ENCODE data around the gene ZNF507.
"Not testable (repeated sequence)": the region's sequence is repeated elsewhere in the genome, so short reads cannot be mapped to it uniquely, and the experiment has no call there.

ZNF507 gene

GRCh38 chr19:32415669-32416068, 70.3 kb downstream of the ZNF507 start:
- DNase-seq: no peak

DNA sequence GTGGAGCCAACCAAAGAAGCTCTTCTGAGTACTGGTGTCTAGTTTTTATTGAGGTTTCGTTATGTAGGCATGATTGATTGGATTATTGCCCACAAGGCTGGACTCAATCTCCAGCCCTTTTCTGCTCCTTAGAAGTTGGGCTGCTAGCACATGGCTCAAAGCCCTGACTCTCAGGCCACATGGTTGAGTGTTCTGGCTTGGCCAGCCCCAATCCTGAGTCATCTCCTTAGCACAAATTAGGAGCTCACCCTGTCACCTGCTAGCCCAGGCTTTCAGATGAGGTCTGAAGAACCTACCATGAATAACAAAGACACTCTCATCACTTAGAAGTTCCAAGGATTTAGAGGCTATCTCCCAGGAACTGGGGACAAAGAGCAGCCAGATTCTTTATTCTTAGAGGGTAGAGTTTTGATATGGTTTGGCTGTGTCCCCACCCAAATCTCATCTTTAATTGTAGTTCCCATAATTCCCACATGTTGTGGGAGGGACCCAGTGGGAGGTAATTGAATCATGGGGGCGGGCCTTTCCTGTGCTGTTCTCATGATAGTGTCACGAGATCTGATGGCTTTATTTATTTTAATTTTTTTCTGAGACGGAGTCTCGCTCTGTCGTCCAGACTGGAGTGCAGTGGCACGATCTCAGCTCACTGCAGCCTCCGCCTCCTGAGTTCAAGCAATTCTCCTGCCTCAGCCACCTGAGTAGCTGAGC, 71.5 kb downstream of the ZNF507 start:
- DNase-seq: no peak

- no peak for DNase-seq
Measured at GRCh38 chr19:32418155-32418554, 72.7 kb downstream of the ZNF507 start.

GRCh38 chr19:32421589-32422361, 76.4 kb downstream of the ZNF507 start:
- DNase-seq: no peak

GRCh38 chr19:32422435-32422834, 77.0 kb downstream of the ZNF507 start:
- DNase-seq: no peak

DNA sequence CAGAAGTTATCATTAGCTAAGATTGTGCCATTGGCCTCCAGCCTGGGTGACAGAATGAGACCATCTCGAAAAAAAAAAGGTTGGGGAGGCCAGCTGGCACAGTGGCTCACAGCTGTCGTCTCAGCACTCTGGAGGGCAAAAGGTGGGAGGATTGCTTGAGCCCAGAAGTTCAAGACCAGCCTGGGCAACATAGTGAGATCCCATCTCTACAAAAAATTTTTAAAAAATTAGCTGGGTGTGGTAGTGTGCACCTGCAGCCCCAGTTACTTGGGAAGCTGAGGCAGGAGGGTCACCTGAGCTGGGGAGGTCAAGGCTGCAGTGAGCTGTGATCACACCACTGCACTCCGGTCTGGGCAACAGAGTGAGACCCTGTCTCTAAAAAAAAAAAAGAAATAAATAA, 78.5 kb downstream of the ZNF507 start:
- not testable (repeated sequence) for DNase-seq

GRCh38 chr19:32427536-32427935, 82.1 kb downstream of the ZNF507 start:
- DNase-seq: no peak

DNA sequence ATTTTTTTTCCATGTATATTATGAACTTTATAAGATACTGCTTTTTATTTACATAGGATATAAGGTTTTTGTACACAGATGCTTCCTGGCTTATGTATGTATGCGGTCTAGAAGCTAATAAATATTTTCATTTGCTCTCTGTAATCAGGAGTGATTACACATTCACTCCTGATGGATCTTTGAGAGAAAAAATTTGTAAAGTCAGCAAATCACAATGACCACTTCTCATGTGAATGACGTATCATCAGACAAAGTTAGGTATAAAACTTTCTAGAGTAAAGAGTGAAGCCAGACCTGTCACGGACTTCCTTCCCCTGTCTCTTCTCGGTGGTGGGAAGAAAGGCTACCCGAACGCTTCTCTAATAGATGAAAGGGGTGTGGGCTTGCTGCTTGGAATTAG, 91.3 kb downstream of the ZNF507 start:
- no peak for DNase-seq

DNA sequence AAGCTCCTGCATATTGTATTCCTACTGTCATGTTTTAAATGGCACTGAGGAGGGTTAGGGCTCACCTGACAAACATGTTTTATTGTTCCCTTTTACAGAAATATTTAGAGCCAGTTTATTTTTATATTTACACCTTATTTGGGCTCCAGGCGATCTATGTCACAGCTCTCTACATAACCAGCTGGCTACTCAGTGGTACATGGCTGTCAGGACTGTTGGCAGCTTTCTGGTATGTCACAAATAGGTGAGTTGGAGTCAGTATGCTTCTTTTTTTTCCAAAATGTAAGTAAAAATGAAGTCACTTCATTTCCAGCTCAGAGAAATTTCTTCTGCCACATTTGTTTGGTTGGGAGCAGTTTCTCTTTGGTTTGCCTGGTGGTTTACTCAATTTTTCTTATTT, 91.7 kb downstream of the ZNF507 start:
- DNase-seq: no peak

All from NCI-H748 treated with DMSO at 0.1 percent for 48 hours (cell line).